Left ventricle myocardium inferior (tissue), 1 donor: ENCODE measurements around the gene FAM25C. TPM values are rescaled to one million over a fixed set of nuclear protein-coding genes. Genes with fewer than 3 reads are reported as not detected.

ENCODE experiments used
- total RNA-seq: library from RNA; stranded (reverse); fragmentation: NEBNext Ultra II Directional; extraction: Animal tissue kit (Norgen Biotek cat#: 25700); gene quantifications from one replicate; pipeline ENCODE4 v1.2.1, GENCODE V29; 2021
- donor health status: DM: no; HTN: yes; CAD: no; lungs with severe emphysema.

The FAM25C gene
- total RNA-seq, 1 donor from 2014 or later, result not detected

Other genes with a start within 250 kb of the FAM25C start
- gene SYT15B, start 236.2 kb downstream of the FAM25C start, total RNA-seq, result 0.93 TPM
- gene NPY4R2, start 81.1 kb downstream of the FAM25C start, total RNA-seq, result not detected